Neural progenitor cell (in vitro differentiated cells): ENCODE results near the gene RPTOR. TPM values are rescaled to one million over a fixed set of nuclear protein-coding genes. Genes with fewer than 3 reads are reported as not detected.
A peak's percentile ranks its signal among the peaks of the same experiment; 100 is the strongest.

ENCODE experiments used
- DNase-seq: peaks from one replicate; pipeline ENCODE4 v3.0.0-alpha.2; 2016; ENCODE audit warnings: low spot score
- H2AFZ ChIP-seq: fragments of 200-600 bp; sonication (generic); replicated peaks from 2 replicates; pipeline ENCODE4 v1.6.1; 2016; ENCODE audit warnings: antibody characterized with exemption
- H3F3A ChIP-seq: fragments of 200-600 bp; sonication (generic); 2 replicates; pipeline ENCODE4 v1.6.1; 2016; ENCODE audit warnings: antibody characterized with exemption, low read depth
- H3K27ac ChIP-seq: fragments of 200-600 bp; sonication (generic); 2 replicates; pipeline ENCODE4 v1.5.1; 2016; ENCODE audit warnings: mild to moderate bottlenecking
- H3K27me3 ChIP-seq: fragments of 200-600 bp; sonication (generic); 2 replicates; pipeline ENCODE4 v1.6.1; 2016; ENCODE audit warnings: mild to moderate bottlenecking, moderate library complexity
- H3K36me3 ChIP-seq: fragments of 200-600 bp; sonication (generic); 2 replicates; pipeline ENCODE4 v1.5.1; 2016
- H3K4me1 ChIP-seq: fragments of 200-600 bp; sonication (generic); 2 replicates; pipeline ENCODE4 v1.6.1; 2016; ENCODE audit warnings: mixed run types
- H3K4me2 ChIP-seq: fragments of 200-600 bp; sonication (generic); 2 replicates; pipeline ENCODE4 v1.6.1; 2016
- H3K4me3 ChIP-seq: fragments of 200-600 bp; sonication (generic); 2 replicates; pipeline ENCODE4 v1.5.1; 2016
- H3K79me2 ChIP-seq: fragments of 200-600 bp; sonication (generic); 2 replicates; pipeline ENCODE4 v1.6.1; 2016; ENCODE audit warnings: low read depth
- H3K9ac ChIP-seq: fragments of 200-600 bp; sonication (generic); 2 replicates; pipeline ENCODE4 v1.6.1; 2016
- H3K9me3 ChIP-seq: fragments of 200-600 bp; sonication (generic); 2 replicates; pipeline ENCODE4 v1.5.1; 2016; ENCODE audit warnings: low read depth
- H4K20me1 ChIP-seq: fragments of 200-600 bp; sonication (generic); 2 replicates; pipeline ENCODE4 v1.6.1; 2016; ENCODE audit warnings: low read depth
- H3K27ac Mint-ChIP-seq: 3 replicates; pipeline ENCODE4 v1.8.0; 2021; ENCODE audit warnings: mixed read lengths
- H3K27me3 Mint-ChIP-seq: 2 replicates; pipeline ENCODE4 v1.8.0; 2022; ENCODE audit warnings: low read depth, mild to moderate bottlenecking, inconsistent platforms, moderate library complexity, mixed read lengths; ENCODE audit not compliant: insufficient read depth
- H3K36me3 Mint-ChIP-seq: 3 replicates; pipeline ENCODE4 v1.8.0; 2021; ENCODE audit warnings: mixed read lengths
- H3K4me1 Mint-ChIP-seq: 3 replicates; pipeline ENCODE4 v1.8.0; 2021; ENCODE audit warnings: mixed read lengths
- H3K4me3 Mint-ChIP-seq: 3 replicates; pipeline ENCODE4 v1.8.0; 2021; ENCODE audit warnings: mild to moderate bottlenecking, moderate library complexity, mixed read lengths
- H3K9me3 Mint-ChIP-seq: 3 replicates; pipeline ENCODE4 v1.8.0; 2020; ENCODE audit warnings: mixed read lengths
- EZH2 ChIP-seq: fragments of 200-600 bp; sonication (generic); IDR thresholded peaks from 2 replicates; pipeline ENCODE4 v1.6.1; 2017; ENCODE audit warnings: antibody characterized with exemption, mild to moderate bottlenecking, moderate library complexity
- EZH2phosphoT487 ChIP-seq: fragments of 200-600 bp; sonication (generic); IDR thresholded peaks from 2 replicates; pipeline ENCODE4 v1.6.1; 2017; ENCODE audit warnings: antibody characterized with exemption
- total RNA-seq: library from RNA; depleted of rRNA; stranded (reverse); fragments of >200 nt; gene quantifications from 2 replicates; pipeline ENCODE4 v1.2.3, GENCODE V29; 2015; ENCODE audit warnings: low replicate concordance
- TF ChIP-seq, protein P1 (sequence below): fragments of 200-600 bp; sonication (generic); IDR thresholded peaks from 2 replicates; pipeline ENCODE4 v1.5.1; 2017; ENCODE audit warnings: antibody characterized with exemption, mild to moderate bottlenecking

The RPTOR gene
- total RNA-seq, 1 donor from 2014 or later: 7.4 TPM

DNA sequence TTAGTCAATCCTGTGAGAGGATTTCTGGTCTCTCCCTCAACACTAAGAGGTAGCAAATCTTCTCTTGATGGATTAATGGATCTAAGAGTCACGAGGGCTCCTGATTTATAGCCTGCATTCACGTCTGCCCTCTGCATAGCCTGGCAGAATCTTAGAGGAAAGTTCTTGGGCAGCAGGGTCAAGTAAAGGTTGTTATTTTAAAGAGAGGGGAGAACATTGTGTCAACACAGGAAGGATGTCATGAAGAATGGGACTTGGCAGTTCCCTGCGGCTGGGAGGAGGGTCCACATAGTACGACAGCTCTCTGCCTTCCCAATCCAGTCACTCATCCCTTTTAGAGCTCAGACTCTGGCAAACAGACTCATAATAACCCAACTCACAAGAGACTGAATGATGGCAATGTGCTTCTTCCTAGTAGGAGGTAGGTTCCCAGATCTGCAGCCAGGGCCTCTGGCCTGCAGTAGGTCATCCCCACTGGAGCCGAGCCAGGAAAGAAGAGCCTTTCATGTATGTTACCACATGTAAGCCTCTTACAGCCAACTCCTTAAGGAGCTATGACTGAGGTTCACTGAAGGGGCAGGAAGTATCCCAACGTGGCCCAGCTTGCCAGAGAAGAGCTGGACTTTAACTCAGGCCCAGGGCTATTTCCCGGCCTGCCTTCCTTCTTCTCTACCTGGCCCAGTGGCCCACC lies 25.4 kb upstream of the RPTOR start:
- peaks cover 25% of the 10 kb centered on the region for H3K27me3 ChIP-seq
- no peaks in the 10 kb centered on the region for H3F3A ChIP-seq
- no peaks in the 10 kb centered on the region for H4K20me1 ChIP-seq
- H3K4me1 ChIP-seq: no peaks in the 10 kb centered on the region
- H3K27me3 Mint-ChIP-seq: peaks cover 11% of the 10 kb centered on the region
- no peak overlapping the region for H3K4me2 ChIP-seq
- H3K4me3 Mint-ChIP-seq: no peak overlapping the region
- H3K4me3 ChIP-seq: no peak overlapping the region
- H3K9me3 Mint-ChIP-seq: no peaks in the 10 kb centered on the region
- H3K36me3 Mint-ChIP-seq: no peaks in the 10 kb centered on the region
- no peaks in the 10 kb centered on the region for H3K36me3 ChIP-seq
- H3K79me2 ChIP-seq: no peaks in the 10 kb centered on the region
- DNase-seq: no peak
- no peak overlapping the region for H3K27ac Mint-ChIP-seq
- TF ChIP-seq, protein P1, sequence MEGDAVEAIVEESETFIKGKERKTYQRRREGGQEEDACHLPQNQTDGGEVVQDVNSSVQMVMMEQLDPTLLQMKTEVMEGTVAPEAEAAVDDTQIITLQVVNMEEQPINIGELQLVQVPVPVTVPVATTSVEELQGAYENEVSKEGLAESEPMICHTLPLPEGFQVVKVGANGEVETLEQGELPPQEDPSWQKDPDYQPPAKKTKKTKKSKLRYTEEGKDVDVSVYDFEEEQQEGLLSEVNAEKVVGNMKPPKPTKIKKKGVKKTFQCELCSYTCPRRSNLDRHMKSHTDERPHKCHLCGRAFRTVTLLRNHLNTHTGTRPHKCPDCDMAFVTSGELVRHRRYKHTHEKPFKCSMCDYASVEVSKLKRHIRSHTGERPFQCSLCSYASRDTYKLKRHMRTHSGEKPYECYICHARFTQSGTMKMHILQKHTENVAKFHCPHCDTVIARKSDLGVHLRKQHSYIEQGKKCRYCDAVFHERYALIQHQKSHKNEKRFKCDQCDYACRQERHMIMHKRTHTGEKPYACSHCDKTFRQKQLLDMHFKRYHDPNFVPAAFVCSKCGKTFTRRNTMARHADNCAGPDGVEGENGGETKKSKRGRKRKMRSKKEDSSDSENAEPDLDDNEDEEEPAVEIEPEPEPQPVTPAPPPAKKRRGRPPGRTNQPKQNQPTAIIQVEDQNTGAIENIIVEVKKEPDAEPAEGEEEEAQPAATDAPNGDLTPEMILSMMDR: no peak
- TF ChIP-seq EZH2phosphoT487: no peak
- TF ChIP-seq EZH2: no peak
- no peak overlapping the region for H3K9ac ChIP-seq
- H2AFZ ChIP-seq: no peak overlapping the region
- peaks cover 9% of the 10 kb centered on the region for H3K4me1 Mint-ChIP-seq
- no peaks in the 10 kb centered on the region for H3K9me3 ChIP-seq
- no peak overlapping the region for H3K27ac ChIP-seq

DNA sequence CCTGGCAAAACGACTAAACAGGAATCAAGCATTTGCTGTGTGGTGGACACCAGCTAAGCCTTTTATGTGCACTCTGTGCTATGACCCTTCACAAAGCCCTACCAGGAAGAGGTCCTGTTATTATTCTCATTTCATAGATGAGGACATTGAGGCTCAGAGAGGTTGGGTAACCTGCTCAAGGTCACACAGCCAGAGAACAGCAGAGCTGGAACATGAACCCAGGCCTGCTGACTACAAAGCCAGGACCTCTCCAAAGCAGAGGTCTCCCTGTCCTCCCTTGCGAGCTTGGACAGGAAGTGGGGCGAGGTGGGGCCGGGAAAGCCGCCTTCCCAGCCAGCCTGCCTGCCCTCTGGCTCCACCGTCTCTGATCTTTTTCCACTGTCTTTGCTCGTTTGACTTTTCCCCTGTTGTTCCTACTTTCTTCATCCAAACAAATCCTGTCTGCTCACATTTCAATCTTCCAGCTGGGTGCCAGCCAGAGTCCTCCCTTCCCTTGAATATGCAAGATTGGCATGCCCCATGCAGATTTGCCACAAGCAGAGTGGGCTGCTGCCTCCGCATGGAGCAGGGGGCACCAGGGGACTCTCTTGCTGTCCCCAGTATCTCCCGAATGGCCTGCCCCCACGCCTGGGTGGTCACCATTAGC lies 23.7 kb upstream of the RPTOR start:
- Histone ChIP-seq H3K4me2 (no peak overlapping the region), H3K9me3 (no peaks in the 10 kb centered on the region), H4K20me1 (no peaks in the 10 kb centered on the region), H3K4me3 (no peak overlapping the region), H2AFZ (no peak overlapping the region), H3K4me1 (no peaks in the 10 kb centered on the region), H3K79me2 (no peaks in the 10 kb centered on the region), H3K27me3 (peaks cover 25% of the 10 kb centered on the region), H3K9ac (no peak overlapping the region), H3K36me3 (no peaks in the 10 kb centered on the region), H3F3A (no peaks in the 10 kb centered on the region), H3K27ac (no peak overlapping the region)
- Mint-ChIP-seq H3K36me3 (no peaks in the 10 kb centered on the region), H3K27ac (peak overlapping the region; percentile 5), H3K4me3 (peak overlapping the region; percentile 44), H3K27me3 (peaks cover 17% of the 10 kb centered on the region), H3K9me3 (no peaks in the 10 kb centered on the region), H3K4me1 (peaks cover 12% of the 10 kb centered on the region)
- TF ChIP-seq, protein P1: no peak
- TF ChIP-seq EZH2phosphoT487 (no peak), EZH2 (no peak)
- no peak for DNase-seq

DNA sequence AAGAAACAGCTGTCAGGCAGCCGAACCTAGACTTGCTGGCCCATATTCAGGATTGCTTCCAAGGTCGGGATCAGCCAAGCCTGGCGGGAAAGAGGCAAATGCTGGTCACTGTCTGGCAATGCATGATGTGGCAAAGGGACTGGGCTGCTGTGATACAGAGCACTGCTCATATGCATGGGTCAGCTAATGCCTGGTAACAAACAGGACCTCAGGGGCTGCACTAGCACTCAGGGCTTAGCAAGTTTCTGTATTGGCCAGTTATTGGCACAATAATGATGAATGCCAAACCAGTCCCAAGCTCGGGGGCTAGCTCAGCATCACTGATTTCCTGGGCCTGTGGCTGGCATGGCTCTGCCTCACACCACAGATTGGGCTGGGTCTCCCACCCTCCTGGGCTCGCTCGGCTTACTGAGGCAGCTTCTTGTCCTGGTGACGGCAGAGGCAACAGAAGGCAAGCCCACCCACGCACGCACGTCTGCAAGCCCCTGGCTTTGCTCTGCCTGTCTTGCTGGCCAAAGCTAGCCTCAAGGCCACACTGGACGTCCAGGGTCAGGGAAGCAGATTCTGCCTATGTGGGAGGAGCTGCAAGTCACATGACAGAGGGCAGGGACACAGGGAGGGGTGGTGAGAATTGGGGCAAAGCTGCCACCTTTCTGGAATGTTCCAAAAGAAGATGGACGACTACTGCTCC lies 21.4 kb upstream of the RPTOR start:
- peaks cover 4% of the 10 kb centered on the region for H3K4me1 ChIP-seq
- H3K27ac Mint-ChIP-seq: no peak overlapping the region
- H3K9me3 Mint-ChIP-seq: no peaks in the 10 kb centered on the region
- H3K4me3 ChIP-seq: no peak overlapping the region
- no peaks in the 10 kb centered on the region for H4K20me1 ChIP-seq
- H3K27ac ChIP-seq: no peak overlapping the region
- TF ChIP-seq EZH2 (no peak), EZH2phosphoT487 (no peak)
- TF ChIP-seq, protein P1: no peak
- peaks cover 20% of the 10 kb centered on the region for H3K27me3 Mint-ChIP-seq
- H3K4me1 Mint-ChIP-seq: peaks cover 19% of the 10 kb centered on the region
- H3K36me3 Mint-ChIP-seq: no peaks in the 10 kb centered on the region
- H3F3A ChIP-seq: no peaks in the 10 kb centered on the region
- DNase-seq: no peak
- no peaks in the 10 kb centered on the region for H3K36me3 ChIP-seq
- H3K9me3 ChIP-seq: no peaks in the 10 kb centered on the region
- peaks cover 23% of the 10 kb centered on the region for H3K27me3 ChIP-seq
- no peak overlapping the region for H2AFZ ChIP-seq
- no peaks in the 10 kb centered on the region for H3K79me2 ChIP-seq
- no peak overlapping the region for H3K4me2 ChIP-seq
- no peak overlapping the region for H3K4me3 Mint-ChIP-seq
- H3K9ac ChIP-seq: no peak overlapping the region
